ENCODE results near the gene TMEM30A.

Gene TMEM30A

DNA sequence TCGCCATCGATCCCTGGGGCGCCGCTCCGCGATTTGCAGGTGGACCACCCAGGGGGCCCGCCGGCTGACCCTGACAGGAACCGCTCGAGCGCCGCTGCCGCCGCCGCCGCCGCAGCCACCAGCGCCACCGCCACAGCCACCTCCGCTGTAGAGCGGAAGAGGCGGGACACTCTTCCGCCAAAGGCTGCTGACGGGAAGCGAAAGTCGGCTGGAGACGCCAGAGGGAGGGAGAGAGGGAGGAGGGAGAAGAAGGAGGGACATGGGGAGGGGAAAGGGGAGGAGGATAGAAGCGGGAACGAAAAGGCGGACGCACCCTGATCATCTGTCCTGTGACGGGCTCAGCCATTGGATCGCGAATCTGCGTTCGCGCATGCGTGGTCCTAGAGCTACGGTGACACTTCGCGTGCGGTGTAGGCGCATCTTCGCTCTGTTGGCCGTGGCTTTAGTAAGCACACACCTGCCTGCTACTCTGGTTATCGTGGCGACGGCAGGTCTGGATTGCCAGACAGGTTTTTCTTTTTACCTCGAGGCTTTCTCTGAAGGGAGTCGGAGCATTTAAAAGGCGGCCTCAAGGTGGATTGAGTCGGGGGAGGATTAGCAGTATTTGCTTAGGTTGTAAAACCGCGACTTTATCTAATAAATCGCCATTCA, at the start of gene TMEM30A:
Gene TMEM30A (minus strand): TSS at position 161 of the 651 bp plus-strand sequence. CDS start 154 bp downstream, at position 7.
- DNase-seq (ENCODE audit: low read depth), result peak; percentile 99

DNA sequence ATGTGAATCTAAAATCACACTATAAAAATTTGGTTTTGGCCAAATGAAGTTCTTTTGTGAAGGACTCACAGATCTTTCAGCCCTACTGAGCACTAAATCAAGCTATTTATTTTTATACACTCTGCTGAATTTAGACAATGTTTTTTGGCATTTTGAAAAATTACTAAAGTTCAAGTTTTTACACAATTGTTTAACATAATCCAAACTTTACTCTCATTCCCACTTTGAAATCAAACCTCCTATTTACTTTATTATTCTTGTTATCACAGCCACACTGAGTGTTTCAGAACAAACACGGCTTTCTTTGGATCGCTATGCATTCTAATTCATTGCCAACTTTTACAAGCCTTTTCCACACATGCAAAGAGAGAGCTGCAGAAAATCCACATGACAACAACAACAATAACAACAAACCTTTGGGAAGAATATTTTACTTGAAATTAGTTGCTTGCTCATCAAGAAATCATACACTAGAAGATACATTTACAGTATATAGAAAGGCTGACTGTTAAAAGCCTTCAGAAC, 49.1 kb upstream of the TMEM30A start:
- DNase-seq (ENCODE audit: low read depth), result no peak

GRCh38 chr6:75331151-75331550, 46.6 kb upstream of the TMEM30A start:
- no peak for DNase-seq (ENCODE audit: low read depth)

- DNase-seq (ENCODE audit: low read depth), result no peak
These were observed 45.1 kb upstream of the TMEM30A start for GRCh38 chr6:75329703-75330102.

DNA sequence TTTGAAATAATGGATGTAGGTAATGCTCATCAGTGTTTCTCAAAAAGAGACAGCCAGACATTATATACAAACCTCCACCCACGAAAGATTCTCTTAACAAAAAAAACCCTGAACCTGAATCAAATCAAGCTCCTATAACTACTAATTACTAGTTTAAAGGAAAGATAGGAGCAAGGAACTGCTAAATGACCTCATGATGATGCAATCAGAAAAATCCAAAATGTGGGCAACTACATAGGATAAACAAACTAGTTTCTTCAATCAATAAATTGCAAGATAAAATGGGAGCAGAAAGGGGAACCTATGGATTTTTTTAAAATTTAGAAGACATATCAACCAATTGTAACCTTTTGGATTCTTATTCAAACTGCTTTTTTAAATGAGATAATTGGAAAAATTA, 43.2 kb upstream of the TMEM30A start:
- DNase-seq (ENCODE audit: low read depth), result no peak

DNA sequence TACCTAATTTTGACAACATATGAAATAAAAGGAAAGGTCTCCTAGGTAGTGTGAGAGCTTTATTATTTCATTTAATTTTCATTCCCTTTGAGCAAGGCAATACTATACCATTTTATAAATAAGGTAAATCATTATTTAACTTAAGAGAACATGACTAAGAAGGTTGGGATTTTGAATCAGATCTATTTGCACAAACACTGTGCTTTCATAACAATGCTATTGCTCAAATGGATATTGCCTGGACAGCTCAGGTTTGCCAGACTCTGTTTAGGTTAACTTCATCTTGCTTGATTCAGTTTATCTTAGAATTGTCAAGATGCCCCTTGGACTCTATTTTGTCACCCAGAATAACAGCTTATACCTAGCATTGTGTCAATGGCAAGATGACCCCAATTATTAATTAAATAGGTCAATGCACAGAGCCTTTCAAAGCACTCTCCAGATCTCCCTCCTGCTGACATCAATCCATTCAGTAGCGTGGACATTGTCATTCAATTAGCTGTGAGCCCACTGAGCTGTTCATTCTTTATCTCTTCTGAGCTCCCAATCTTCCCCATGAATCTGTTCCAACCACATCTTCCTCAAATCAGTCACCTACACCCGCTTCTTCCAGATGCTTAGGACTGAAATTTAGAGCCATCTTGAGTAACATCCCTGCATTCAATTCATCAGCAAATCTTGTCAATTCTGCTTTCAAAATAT, 42.1 kb upstream of the TMEM30A start:
- DNase-seq (ENCODE audit: low read depth), result no peak

DNA sequence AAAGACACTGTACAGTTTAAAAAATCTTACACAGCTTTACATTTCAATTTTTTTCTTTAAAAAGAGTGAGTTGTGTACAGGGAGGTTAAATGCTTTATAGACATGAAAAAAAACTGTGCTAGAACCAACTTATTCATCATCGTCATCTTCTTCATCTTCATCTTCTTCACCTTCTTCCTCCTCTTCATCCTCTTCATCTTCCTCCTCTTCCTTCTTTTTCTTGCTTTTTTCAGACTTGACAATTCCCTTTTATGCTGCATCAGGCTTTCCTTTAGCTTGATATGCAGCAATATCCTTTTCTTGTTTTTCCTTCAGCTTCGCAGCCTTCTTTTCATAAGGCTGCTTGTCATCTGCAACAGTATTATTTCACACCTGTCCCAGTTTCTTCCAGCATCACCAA, 34.3 kb upstream of the TMEM30A start:
- no peak for DNase-seq (ENCODE audit: low read depth)

- DNase-seq (ENCODE audit: low read depth), result no peak
These were observed 33.1 kb upstream of the TMEM30A start for GRCh38 chr6:75317503-75318206.

DNA sequence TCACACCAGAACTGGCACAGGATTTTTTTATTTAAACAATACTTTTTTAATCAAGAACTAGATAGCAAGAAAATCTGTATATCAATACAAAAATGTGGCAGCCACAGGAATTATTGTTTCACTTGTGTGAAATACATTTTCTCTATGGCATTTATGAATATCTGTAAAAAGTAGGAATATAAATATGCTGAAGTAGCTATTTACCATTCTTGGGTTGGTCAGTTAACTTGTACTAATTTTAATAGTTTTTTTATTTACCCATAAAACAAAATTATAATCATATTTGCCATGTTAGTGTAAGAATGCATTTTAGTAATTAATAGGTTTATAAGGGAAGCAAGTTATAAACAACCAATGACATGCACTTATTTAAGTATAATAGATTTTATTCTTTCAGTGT, 31.4 kb upstream of the TMEM30A start:
- no peak for DNase-seq (ENCODE audit: low read depth)

- DNase-seq (ENCODE audit: low read depth), result no peak
These were observed 23.8 kb upstream of the TMEM30A start for GRCh38 chr6:75308250-75308988.

GRCh38 chr6:75307364-75308004, 22.9 kb upstream of the TMEM30A start:
- no peak for DNase-seq (ENCODE audit: low read depth)

DNA sequence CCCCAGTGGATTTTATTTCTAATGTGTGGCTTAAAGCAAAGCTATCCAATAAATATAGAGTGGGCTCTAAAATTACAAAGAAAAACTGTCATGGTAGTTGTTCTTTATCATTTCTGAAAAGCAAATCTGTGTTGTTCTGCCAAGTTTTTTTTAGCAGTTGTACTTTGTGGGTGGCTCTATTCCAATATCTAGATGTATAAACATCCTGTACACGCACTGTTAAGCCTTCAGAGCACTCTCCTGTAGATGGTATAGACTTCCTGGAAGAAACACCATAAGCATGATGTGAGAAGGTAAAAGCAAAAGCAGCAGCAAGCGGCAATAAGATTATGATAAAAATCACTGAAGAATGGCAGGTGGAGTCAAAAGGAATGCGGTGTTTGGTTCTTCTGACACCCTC, 21.5 kb upstream of the TMEM30A start:
- DNase-seq (ENCODE audit: low read depth), result no peak

DNA sequence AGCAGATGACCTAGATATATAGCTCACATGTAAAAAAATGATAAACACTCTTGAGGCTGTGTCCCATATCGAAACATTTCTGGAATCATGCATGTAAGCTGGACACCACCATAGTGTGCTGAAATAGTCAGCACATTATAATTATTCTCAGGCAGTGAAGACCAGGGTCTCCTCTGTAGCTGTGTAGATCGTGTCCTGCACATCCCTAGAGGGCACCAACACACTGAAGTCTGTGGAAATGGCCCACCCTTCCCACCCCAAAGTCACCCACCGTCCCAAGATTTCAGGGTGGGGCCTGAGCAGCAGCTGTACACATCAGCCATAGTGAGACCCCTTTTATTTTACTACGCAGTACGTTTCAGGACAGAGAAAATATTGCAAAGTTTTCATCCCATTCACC, 21.0 kb upstream of the TMEM30A start:
- no peak for DNase-seq (ENCODE audit: low read depth)

- DNase-seq (ENCODE audit: low read depth), result no peak
These were observed 17.7 kb upstream of the TMEM30A start for GRCh38 chr6:75302280-75302679.

- DNase-seq (ENCODE audit: low read depth), result no peak
These were observed 16.9 kb upstream of the TMEM30A start for GRCh38 chr6:75301537-75301936.

GRCh38 chr6:75301088-75301487, 16.5 kb upstream of the TMEM30A start:
- DNase-seq (ENCODE audit: low read depth), result no peak

- no peak for DNase-seq (ENCODE audit: low read depth)
These were observed 15.9 kb upstream of the TMEM30A start for GRCh38 chr6:75300531-75300855.

DNA sequence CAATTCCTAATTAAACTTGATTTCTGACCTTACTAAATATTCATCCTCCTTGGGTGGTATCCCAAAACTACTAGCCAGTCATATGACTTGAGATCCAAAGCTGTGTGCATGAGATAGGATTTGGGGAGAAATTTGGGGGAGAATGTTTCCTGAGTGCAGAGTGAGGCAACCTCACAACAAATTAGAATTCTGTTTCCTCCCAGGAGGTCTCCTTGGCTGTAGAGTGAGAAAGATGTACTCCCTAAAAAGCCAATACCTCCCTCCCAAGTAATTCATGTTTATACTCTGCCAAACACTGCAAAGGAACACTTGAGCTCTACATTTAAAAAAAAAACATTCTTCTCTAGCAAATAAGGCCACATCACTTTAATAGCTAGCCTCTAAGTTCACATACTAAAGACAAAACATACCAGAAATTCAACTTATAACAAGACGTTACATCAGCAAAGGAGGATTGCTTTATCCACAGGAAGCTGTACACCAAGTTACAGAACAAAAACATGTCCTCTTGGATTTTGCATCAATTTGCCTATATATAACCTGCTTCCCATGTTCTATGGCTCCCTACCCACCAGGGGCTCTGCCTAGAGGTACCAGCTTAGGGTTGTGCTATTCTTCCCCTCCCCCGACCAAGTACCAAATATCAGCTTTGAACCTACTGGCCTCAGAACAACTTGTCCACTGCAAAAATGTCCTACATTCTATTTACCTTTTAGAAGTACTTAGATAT, 15.4 kb upstream of the TMEM30A start:
- no peak for DNase-seq (ENCODE audit: low read depth)

- DNase-seq (ENCODE audit: low read depth), result no peak
These were observed 12.5 kb upstream of the TMEM30A start for GRCh38 chr6:75296811-75297779.

DNA sequence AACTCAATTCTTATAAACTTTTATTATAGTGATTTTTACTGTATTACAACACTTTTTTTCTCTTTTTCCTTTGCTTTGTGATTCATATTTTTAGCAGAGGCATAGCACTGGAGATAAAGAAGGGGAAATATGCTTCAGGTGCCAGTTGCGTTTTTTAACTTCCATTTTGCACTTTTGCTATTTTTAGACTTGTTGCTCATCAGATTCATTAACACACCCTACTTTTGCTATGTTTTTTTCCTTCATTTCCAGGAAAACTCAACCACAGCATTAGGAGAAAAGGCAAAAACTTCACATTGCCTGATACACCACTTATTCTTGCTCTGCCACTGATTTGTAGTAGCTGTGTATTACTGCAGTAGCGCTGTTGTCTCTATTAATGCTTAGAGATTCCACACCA, 8.0 kb upstream of the TMEM30A start:
- no peak for DNase-seq (ENCODE audit: low read depth)

Measured in non-pigmented ciliary epithelial cell (primary cell).